ENCODE results near the gene TRAF1. TPM values are rescaled to one million over a fixed set of nuclear protein-coding genes. Genes with fewer than 3 reads are reported as not detected.

The TRAF1 gene
- total and polyA plus RNA-seq, 2 of the 13 experiments (the other 11 are each of a cell fraction or from before 2014, with no cell fraction given) = 0.44 to 1.0 TPM

GRCh38 chr9:120940573-120940972 is 14.0 kb upstream of the TRAF1 start (continued):
- no peak for TF ChIP-seq TFDP1 (CRISPR knock-in tag; IDR thresholded peaks at IDR 0.05; ENCODE audit: borderline replicate concordance)
- no peak for TF ChIP-seq MLXIP (CRISPR knock-in tag; IDR thresholded peaks at IDR 0.05; ENCODE audit: borderline replicate concordance)
- no peak for TF ChIP-seq ONECUT2 (CRISPR knock-in tag; IDR thresholded peaks at IDR 0.05)
- no peak for TF ChIP-seq ZNF572 (CRISPR knock-in tag; IDR thresholded peaks at IDR 0.05)
- TF ChIP-seq RBM39 (IDR thresholded peaks at IDR 0.05; ENCODE audit: low read depth, low read length, poor library complexity, severe bottlenecking) = no peak
- TF ChIP-seq ZBTB33 (CRISPR knock-in tag; IDR thresholded peaks at IDR 0.05) = no peak

GRCh38 chr9:120938851-120939250 is 12.3 kb upstream of the TRAF1 start:
- ChIA-PET CTCF (ENCODE audit: low intra/inter-chr PET ratio, low total read pairs) (no interaction called here), POLR2A (no interaction called here)
- H3K79me2 ChIP-seq (ENCODE audit: insufficient read depth, low read length) = no peaks in the 10 kb centered on the region
- in situ Hi-C loops (cut with HindIII; ENCODE audit: extremely low pct_ligation_motif_present, low pct_unique_long_range_greater_than_20kb) (loop anchor here (5.0 kb wide), 1 partner anchor 182 kb away; no protein-coding TSS in a partner anchor), intact Hi-C loops (cut with micrococcal nuclease; ENCODE audit: unreplicated experiment) (loop anchor here (5.0 kb wide), 1 partner anchor 197 kb away; no protein-coding TSS in a partner anchor)
- H3K4me1 ChIP-seq (ENCODE audit: insufficient read depth, low read length) = peaks cover 20% of the 10 kb centered on the region
- H3K36me3 ChIP-seq (replicated peaks in 1 of 2; ENCODE audit: control insufficient read depth in 1 of 2, insufficient read depth in 2 of 2, low read length in 2 of 2) = no peaks in the 10 kb centered on the region
- H3K9ac ChIP-seq (ENCODE audit: insufficient read depth, low read depth, low read length) = no peak overlapping the region
- FAIRE-seq (no peak), ATAC-seq (no peak), DNase-seq (ENCODE audit: low spot score) (no peak)
- H4K20me1 ChIP-seq (ENCODE audit: insufficient read depth, low read length) = no peaks in the 10 kb centered on the region
- H3K9me3 ChIP-seq (ENCODE audit: low read length) = no peaks in the 10 kb centered on the region
- H3K27ac ChIP-seq (ENCODE audit: extremely low read length, insufficient read depth, low read length) = no peak overlapping the region
- TF ChIP-seq GTF3A (CRISPR knock-in tag; conservative IDR thresholded peaks at IDR 0.05) (no peak), NFAT5 (CRISPR knock-in tag; IDR thresholded peaks at IDR 0.05) (no peak)
- WGBS (ENCODE audit: low lambda C conversion rate) = 81% methylated on average over 3 of the region's 3 CpGs
- H2AFZ ChIP-seq (ENCODE audit: low read length) = no peak overlapping the region
- H3K4me3 ChIP-seq (replicated peaks in 1 of 3; ENCODE audit: insufficient read depth in 1 of 3, low read depth in 2 of 3, low read length in 3 of 3) = no peak overlapping the region
- H3K4me2 ChIP-seq (ENCODE audit: low read depth, low read length) = no peak overlapping the region
- no TSS peak for BruUV-seq (replicated peaks)
- no peaks in the 10 kb centered on the region for H3K27me3 ChIP-seq (ENCODE audit: control insufficient read depth in 1 of 2, insufficient read depth in 2 of 2, low read length in 2 of 2)

All from HepG2 (cell line).